NK-92 treated with Interleukin-12 subunit alpha and Interleukin-12 subunit beta, amount 100 ng/mL, for 24 hours (cell line): ENCODE data around the gene ZCCHC7.
"Not testable (repeated sequence)": the region's sequence is repeated elsewhere in the genome, so short reads cannot be mapped to it uniquely, and the experiment has no call there.

Source experiments
- DNase-seq: peaks from one replicate; lab custom pipeline; 2025; lab: John Stamatoyannopoulos, UW

ZCCHC7 gene

GRCh38 chr9:37373621-37374020 is 253.2 kb downstream of the ZCCHC7 start:
- no peak for DNase-seq

DNA sequence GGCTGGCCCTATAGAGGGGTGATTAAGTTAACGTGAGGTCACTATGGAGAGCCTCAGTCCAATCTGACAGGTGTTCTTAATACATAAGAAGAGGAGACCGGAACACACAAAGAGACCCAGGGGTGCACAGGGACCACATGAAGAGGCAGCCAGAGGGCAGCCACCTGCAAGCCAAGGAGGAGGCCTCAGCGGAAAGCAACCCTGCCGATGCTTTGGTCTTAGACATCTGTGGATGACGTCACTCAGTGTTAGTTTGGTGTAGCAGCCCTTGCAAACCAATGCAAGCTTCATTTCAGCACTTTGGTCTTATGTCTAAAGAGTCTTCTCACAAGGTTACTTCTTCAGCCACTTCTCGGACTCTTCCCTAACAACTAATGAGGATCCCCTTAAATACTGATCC is 254.5 kb downstream of the ZCCHC7 start:
- DNase-seq, result no peak

GRCh38 chr9:37377688-37378612 is 257.6 kb downstream of the ZCCHC7 start:
- DNase-seq, result no peak

DNA sequence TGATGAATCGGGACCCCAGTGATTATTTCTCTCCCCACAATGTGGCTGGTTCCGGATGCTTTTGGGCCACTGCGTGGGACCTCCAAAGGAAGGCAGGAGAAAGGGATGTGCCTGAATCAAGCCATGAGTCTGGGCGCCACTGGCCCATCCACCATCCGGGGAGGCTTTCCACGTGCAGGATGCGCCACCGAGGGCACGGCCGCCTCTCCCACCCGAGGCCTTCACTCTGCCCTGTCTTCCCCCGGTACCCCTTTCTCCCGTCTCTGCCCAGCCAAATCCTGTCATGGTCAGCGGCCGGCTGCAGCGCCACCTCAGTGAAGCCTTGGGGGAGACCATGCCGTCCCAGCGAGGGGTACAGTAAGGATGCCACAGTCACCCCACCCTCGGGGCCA is 258.2 kb downstream of the ZCCHC7 start:
- no peak for DNase-seq

- no peak for DNase-seq
Measured at GRCh38 chr9:37379835-37380234, 259.5 kb downstream of the ZCCHC7 start.

DNA sequence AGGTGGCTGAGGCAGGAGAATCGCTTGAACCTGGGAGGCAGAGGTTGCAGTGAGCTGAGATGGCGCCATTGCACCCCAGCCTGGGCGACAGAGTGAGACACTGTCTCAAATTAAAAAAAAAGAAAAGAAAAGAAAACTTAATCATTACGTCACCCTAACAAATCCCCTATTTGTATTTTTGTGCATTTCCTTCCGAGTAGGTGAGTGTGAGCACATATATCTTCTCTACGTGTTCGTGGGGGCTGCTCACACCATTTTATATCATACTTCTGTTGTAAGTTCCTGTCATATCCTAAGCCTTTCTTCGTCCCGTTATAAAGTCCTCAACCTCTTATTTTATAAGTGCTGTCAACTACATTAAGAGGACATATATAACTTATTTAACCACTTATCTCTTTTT is 260.2 kb downstream of the ZCCHC7 start:
- no peak for DNase-seq

DNA sequence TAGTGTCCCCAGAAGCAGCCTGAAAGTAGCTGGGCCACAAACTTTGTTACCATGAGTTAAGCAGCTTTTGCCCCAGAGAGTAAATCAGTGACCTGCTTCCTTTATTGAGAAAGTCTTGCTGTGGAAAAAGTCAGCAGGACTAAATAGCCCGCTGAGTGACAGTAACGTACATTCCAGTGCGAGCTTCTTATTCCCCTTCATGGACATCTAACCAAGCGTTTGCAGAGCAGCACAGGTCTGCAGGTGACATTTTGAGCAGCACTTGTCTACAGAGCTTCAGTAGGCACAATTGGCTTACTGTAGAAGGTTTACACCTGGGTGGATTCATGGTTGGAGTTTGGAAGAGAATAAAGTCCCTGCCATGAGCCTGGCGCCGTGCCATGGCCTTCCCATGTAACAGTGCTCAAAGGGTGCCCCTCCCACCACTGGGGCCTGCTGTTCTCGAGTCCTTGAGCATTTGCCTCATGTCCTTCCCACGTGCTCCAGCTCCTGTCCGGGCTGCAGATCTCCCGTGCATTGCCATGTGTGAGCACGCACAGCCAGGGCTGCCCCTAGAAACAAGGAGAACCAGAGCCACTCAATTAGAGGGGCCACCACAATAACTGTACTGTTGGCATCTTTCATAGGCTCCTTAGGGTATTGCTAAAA is 260.8 kb downstream of the ZCCHC7 start:
- DNase-seq, result no peak

DNA sequence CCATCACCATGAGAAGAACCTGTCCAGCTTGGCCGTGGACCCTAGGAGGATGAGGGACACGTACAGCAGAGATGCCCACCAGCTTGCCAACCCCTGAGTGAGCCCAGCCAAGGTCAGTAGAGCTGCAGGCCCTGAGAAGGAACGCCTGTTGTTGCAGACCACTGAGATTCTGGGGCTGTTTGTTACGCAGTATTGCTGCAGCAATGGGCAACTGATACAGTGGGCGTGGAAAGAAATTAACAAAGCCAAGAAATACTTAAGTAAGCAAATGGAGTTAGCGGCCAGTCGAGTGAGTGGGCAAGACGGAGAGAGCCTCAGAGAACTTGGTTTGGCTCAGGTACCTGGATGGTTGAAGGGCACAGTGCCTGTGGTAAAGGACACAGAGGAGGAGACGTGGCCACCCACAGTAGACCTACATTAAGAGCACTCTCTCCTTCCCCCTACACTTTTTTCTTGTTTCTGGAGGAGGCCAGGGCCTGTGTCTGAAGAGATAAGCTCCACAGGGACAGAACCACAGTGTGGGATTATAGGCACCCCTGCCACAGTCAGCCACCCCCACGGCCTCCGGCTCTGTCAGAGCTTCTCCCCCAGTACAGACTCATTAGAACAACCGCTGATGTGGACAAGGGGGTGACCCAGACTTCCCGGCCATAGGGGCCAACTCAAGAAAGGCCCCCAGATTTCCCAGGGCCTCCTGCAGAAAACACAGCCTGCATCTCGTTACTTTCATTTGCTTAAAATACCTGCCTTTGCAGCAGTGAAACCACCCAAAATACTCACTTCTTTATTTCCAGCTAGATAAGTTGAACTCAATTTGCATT is 262.0 kb downstream of the ZCCHC7 start:
- DNase-seq, result no peak

DNA sequence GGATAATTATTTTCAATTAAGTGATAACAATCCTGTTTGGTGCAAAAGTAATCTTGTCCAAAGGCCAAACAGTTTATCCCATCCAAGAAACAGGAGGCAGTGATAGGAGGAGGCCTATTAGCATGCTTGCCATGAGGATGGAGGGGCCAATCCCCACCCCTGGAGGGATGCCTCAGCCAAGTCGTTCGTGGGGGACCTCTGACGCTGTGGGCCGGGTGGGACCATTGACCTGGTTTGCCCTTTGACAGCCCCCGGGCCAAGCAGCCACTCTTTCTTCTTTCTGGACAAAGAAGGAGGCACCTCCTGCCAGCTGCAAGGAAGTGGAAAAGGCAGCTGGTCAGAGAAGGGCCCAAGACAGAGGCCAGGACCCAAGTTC is 262.6 kb downstream of the ZCCHC7 start:
- no peak for DNase-seq

GRCh38 chr9:37383393-37383792 is 263.0 kb downstream of the ZCCHC7 start:
- DNase-seq, result no peak

- DNase-seq, result no peak
Measured at GRCh38 chr9:37383876-37384746, 263.7 kb downstream of the ZCCHC7 start.

GRCh38 chr9:37385286-37385685 is 264.9 kb downstream of the ZCCHC7 start:
- DNase-seq, result no peak

DNA sequence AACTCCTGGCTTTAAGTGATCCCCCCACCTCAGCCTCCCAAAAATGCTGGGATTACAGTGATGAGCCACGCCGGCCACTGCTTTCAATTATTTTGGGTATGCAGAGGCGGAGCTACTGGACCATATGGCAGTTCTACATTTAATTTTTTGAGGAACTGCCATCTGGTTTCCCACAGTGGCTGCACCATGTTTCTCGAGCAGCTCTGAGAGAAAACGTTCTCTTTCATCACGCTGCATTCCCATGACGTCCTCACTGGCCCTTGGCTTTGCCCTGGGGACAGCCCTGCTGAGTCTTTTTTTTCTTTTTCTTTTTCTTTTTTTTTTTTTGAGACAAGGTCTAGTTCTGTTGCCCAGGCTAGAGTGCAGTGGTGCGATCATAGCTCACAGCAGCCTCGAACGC is 266.6 kb downstream of the ZCCHC7 start:
- DNase-seq, result no peak

GRCh38 chr9:37390759-37391158 is 270.4 kb downstream of the ZCCHC7 start:
- DNase-seq, result no peak

GRCh38 chr9:37392272-37392671 is 271.9 kb downstream of the ZCCHC7 start:
- DNase-seq, result no peak

DNA sequence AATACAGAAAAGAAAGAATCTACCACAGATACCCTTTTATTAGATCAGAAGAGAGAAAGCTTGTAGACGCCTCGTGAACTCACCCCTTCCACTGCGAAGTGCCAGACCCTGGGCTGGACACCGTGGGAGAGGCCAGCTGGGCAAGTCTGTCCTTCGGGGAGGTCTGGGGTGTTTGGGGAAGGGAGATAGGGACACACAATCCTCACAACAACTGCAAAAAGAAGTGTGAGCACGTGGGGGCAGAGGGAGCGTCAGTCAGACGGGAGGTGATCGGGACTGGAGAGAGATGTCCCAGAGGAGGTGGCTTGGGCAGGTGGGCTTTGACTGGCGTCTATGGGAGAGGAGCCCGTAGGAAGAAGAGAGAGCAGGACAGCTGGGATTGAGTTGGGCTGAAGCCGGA is 274.9 kb downstream of the ZCCHC7 start:
- no peak for DNase-seq

DNA sequence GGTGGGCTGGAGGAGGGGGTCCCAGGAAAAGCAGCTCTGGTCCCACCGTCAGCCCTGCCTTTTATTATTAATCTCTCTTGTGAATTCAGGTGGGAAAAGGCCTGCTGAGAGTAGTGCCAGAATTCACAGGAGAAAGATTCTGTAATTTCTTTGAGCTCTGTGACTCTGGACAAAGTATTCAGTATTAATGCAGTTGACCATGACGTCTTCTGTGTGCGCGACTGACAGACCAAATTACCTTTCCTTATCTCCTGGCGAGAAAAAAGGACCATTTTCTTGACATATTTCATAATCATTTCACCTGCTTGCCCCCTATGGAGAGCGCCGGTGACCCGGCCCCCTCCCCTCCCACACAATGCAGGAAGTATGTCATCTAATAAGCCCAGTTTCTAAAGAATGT is 275.3 kb downstream of the ZCCHC7 start:
- no peak for DNase-seq

DNA sequence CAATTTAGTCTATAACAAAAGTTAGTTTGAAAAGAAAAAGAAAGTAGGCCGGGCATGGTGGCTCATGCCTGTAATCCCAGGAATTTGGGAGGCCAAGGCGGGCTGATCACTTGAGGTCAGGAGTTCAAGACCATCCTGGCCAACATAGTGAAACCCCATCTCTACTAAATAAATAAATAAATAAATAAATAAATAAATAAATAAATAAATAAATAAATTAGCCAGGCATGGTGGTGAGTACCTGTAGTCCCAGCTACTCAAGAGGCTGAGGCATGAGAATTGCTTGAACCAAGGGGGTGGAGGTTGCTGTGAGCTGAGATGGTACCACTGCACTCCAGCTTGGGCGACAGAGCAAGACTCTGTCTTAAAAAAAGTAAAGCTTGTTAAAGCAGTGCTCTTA is 277.6 kb downstream of the ZCCHC7 start:
- DNase-seq, result not testable (repeated sequence)

DNA sequence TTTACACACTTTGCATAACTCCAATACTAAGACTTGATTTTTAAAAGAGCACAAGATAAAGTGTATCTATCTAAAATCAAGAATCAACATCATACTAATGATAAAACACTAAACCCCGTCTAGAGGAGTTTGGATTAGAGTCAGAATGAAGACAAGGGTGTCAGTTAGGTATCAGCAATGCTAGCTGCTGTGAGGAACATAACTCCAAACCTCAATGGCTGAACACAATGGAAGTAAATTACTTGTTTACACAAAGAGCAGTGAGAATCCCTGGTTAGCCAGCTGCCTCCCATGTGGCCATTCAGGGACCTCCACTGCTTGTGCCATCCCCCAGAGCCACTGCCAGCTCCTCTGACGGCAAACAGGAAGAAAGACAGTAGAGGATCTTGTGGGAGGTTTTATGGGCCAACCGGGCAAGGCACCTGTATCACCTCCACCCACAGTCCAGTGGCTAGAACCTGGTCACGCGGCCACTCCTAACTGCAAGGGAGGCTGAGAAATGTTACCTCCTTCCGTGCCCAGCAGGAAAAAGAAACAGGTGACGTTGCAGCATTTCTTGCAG is 278.2 kb downstream of the ZCCHC7 start:
- DNase-seq, result no peak

DNA sequence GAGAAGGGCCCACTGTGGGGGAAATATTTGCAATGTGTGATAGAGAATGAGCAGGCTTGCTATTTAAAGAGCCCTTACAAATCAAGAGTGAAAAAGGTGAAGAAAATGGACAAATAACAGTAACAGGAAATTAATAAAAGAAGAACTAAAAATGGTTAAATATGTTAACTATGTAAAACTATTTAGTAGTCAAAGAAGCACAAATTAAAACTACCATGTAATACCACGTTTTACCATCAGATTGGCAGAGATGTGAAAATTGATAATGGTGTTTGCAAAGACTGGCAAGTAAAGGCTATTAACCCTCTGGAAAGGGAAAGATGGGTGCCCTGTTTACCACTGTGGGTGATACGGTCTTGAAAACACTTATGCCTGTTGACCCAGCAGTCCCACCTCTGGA is 279.0 kb downstream of the ZCCHC7 start:
- DNase-seq, result no peak

DNA sequence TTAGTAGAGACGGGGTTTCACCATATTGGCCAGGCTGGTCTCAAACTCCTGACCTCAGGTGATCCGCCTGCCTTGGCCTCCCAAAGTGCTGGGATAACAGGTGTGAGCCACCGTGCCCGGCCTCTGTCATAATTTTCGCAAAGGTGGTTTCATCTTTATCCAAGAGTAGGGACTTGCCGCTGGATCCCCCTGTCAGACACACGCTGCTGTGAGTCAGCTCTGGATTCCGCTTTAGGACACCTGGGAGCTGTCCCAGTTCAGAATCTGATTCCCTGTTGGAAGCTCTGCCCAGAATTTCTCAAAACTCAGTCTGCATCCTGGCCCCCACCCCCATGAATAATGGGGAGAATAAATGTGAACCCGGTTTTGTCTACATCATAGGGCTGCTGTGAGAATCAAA is 284.2 kb downstream of the ZCCHC7 start:
- DNase-seq, result no peak
